ENCODE results near the gene HNRNPH1. TPM values are rescaled to one million over a fixed set of nuclear protein-coding genes. Genes with fewer than 3 reads are reported as not detected.

Gene HNRNPH1
- total RNA-seq, 1 experiment from 2014 or later: 587 TPM

GRCh38 chr5:179599100-179599499 lies 24.4 kb downstream of the HNRNPH1 start:
- ChIA-PET POLR2A (no interaction called here), CTCF (no interaction called here)
- no TSS peak for BruUV-seq (replicated peaks)

DNA sequence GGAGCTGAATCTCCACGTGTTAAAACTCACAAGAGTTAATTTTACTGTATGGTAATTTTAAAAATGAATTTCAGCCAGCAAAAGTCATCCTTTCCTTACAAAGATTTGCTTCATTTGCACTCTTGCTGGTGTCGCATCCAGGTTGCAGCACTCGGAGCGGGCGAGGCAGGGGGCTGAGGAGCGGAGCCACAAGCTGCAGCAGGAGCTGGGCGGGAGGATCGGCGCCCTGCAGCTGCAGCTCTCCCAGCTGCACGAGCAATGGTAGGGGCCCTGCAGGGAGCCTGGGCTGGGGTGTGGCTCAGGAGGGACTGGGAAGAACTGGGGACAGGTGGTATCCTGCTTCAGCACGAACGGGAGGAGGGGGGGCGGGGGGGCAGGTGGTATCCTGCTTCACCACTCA lies 27.1 kb downstream of the HNRNPH1 start:
- Histone ChIP-seq H3K27ac (ENCODE audit: low read length) (no peak overlapping the region), H3K4me1 (ENCODE audit: control insufficient read depth, insufficient read depth, low read length) (no peaks in the 10 kb centered on the region), H3K27me3 (ENCODE audit: control insufficient read depth, insufficient read depth, low read length) (no peaks in the 10 kb centered on the region), H3K9me3 (ENCODE audit: control insufficient read depth, insufficient read depth, low read depth, low read length) (no peaks in the 10 kb centered on the region), H3K4me3 (ENCODE audit: low read depth in 2 of 2, low read length in 2 of 2) (no peak overlapping the region), H3K36me3 (ENCODE audit: control insufficient read depth, insufficient read depth, low read length) (peaks cover 12% of the 10 kb centered on the region)
- DNase-seq (ENCODE audit: low read depth, low spot score) (no peak), ATAC-seq (0 out of 2 replicates have a peak, but pooled peaks have one; percentile 15)
- CTCF ChIA-PET: no interaction called here
- POLR2A ChIA-PET: no interaction called here
- no TSS peak for BruUV-seq (replicated peaks)
- in situ Hi-C loops (cut with HindIII; ENCODE audit: low pct_unique_long_range_greater_than_20kb, low sequenced_read_pairs) (no loop called here), intact Hi-C loops (cut with micrococcal nuclease; ENCODE audit: unreplicated experiment) (no loop called here)
- TF ChIP-seq POLR2AphosphoS5 (IDR thresholded peaks at IDR 0.05; ENCODE audit: low read depth, low read length) (no peak), TCF7L2 (IDR thresholded peaks at IDR 0.05; ENCODE audit: low read depth, low read length) (no peak), CTCF (IDR thresholded peaks at IDR 0.05) (no peak), SIN3A (IDR thresholded peaks at IDR 0.05; ENCODE audit: borderline replicate concordance, insufficient read depth, low read depth, low read length) (no peak)
- TF ChIP-seq, protein P1, sequence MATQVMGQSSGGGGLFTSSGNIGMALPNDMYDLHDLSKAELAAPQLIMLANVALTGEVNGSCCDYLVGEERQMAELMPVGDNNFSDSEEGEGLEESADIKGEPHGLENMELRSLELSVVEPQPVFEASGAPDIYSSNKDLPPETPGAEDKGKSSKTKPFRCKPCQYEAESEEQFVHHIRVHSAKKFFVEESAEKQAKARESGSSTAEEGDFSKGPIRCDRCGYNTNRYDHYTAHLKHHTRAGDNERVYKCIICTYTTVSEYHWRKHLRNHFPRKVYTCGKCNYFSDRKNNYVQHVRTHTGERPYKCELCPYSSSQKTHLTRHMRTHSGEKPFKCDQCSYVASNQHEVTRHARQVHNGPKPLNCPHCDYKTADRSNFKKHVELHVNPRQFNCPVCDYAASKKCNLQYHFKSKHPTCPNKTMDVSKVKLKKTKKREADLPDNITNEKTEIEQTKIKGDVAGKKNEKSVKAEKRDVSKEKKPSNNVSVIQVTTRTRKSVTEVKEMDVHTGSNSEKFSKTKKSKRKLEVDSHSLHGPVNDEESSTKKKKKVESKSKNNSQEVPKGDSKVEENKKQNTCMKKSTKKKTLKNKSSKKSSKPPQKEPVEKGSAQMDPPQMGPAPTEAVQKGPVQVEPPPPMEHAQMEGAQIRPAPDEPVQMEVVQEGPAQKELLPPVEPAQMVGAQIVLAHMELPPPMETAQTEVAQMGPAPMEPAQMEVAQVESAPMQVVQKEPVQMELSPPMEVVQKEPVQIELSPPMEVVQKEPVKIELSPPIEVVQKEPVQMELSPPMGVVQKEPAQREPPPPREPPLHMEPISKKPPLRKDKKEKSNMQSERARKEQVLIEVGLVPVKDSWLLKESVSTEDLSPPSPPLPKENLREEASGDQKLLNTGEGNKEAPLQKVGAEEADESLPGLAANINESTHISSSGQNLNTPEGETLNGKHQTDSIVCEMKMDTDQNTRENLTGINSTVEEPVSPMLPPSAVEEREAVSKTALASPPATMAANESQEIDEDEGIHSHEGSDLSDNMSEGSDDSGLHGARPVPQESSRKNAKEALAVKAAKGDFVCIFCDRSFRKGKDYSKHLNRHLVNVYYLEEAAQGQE (IDR thresholded peaks at IDR 0.05; ENCODE audit: insufficient read depth in 1 of 2, low read depth in 2 of 2, low read length in 1 of 2): no peak

More at GRCh38 chr5:179599100-179599499, 24.4 kb downstream of the HNRNPH1 start:
- no peak overlapping the region for H3K27ac ChIP-seq (ENCODE audit: low read length)
- H3K4me1 ChIP-seq (ENCODE audit: control insufficient read depth, insufficient read depth, low read length): no peaks in the 10 kb centered on the region
- ATAC-seq: no peak
- intact Hi-C loops (cut with micrococcal nuclease; ENCODE audit: unreplicated experiment): no loop called here
- DNase-seq (ENCODE audit: low read depth, low spot score): no peak
- in situ Hi-C loops (cut with HindIII; ENCODE audit: low pct_unique_long_range_greater_than_20kb, low sequenced_read_pairs): no loop called here
- TF ChIP-seq POLR2AphosphoS5 (IDR thresholded peaks at IDR 0.05; ENCODE audit: low read depth, low read length) (no peak), SIN3A (IDR thresholded peaks at IDR 0.05; ENCODE audit: borderline replicate concordance, insufficient read depth, low read depth, low read length) (no peak), CTCF (IDR thresholded peaks at IDR 0.05) (no peak), TCF7L2 (IDR thresholded peaks at IDR 0.05; ENCODE audit: low read depth, low read length) (no peak)
- TF ChIP-seq, protein P1 (IDR thresholded peaks at IDR 0.05; ENCODE audit: insufficient read depth in 1 of 2, low read depth in 2 of 2, low read length in 1 of 2): no peak
- no peaks in the 10 kb centered on the region for H3K27me3 ChIP-seq (ENCODE audit: control insufficient read depth, insufficient read depth, low read length)
- H3K4me3 ChIP-seq (ENCODE audit: low read depth in 2 of 2, low read length in 2 of 2): no peak overlapping the region
- H3K36me3 ChIP-seq (ENCODE audit: control insufficient read depth, insufficient read depth, low read length): peaks cover 6% of the 10 kb centered on the region
- no peaks in the 10 kb centered on the region for H3K9me3 ChIP-seq (ENCODE audit: control insufficient read depth, insufficient read depth, low read depth, low read length)
